PC-9 (cell line): ENCODE data around the gene CREB3L1. TPM values are rescaled to one million over a fixed set of nuclear protein-coding genes. Genes with fewer than 3 reads are reported as not detected.
A peak's percentile ranks its signal among the peaks of the same experiment; 100 is the strongest.
"Not testable (repeated sequence)": the region's sequence is repeated elsewhere in the genome, so short reads cannot be mapped to it uniquely, and the experiment has no call there.

ENCODE experiments used
- BruUV-seq: library from RNA; stranded (reverse); fragments of 400-500 nt; replicated peaks from 2 replicates; lab custom pipeline; 2021; lab: Mats Ljungman, UMichigan
- CTCF ChIA-PET: fragments of 300-600 bp; sonication (Branson Sonifier 250); formaldehyde crosslinking; loops from one replicate; lab custom pipeline; 2022; ENCODE audit warnings: antibody characterized with exemption; lab: Charles Lee
- POLR2A ChIA-PET: fragments of 300-600 bp; sonication (Branson Sonifier 250); formaldehyde crosslinking; loops from one replicate; lab custom pipeline; 2022; ENCODE audit warnings: antibody characterized with exemption; ENCODE audit not compliant: unreplicated experiment; lab: Charles Lee
- DNase-seq, 2 experiments: peaks; one replicate each; pipeline versions ENCODE4 v3.0.0 to v3.0.0-alpha.2; 2015 to 2022; ENCODE audit warnings: mixed read lengths in 1 of 2
- H2AFZ ChIP-seq: fragments of 200-600 bp; sonication (generic); 2 replicates; pipeline ENCODE4 v1.8.1; 2017; ENCODE audit warnings: antibody characterized with exemption
- H3F3A ChIP-seq: fragments of 200-600 bp; sonication (generic); 2 replicates; pipeline ENCODE4 v1.8.1; 2017; ENCODE audit warnings: antibody characterized with exemption, mild to moderate bottlenecking, low read depth; ENCODE audit not compliant: insufficient read depth
- H3K27ac ChIP-seq: fragments of 200-600 bp; sonication (generic); 2 replicates; pipeline ENCODE4 v1.6.1; 2016; ENCODE audit warnings: mixed run types
- H3K27me3 ChIP-seq: fragments of 200-600 bp; sonication (generic); 2 replicates; pipeline ENCODE4 v1.6.1; 2016; ENCODE audit warnings: low read depth, mixed run types; ENCODE audit not compliant: insufficient read depth
- H3K36me3 ChIP-seq: fragments of 200-600 bp; sonication (generic); 2 replicates; pipeline ENCODE4 v1.6.1; 2016; ENCODE audit warnings: low read depth, mixed run types
- H3K4me1 ChIP-seq: fragments of 200-600 bp; sonication (generic); replicated peaks from 2 replicates; pipeline ENCODE4 v1.6.1; 2016; ENCODE audit warnings: mixed run types; ENCODE audit not compliant: insufficient read depth
- H3K4me2 ChIP-seq: fragments of 200-600 bp; sonication (generic); 2 replicates; pipeline ENCODE4 v1.6.1; 2017; ENCODE audit warnings: mixed run types
- H3K4me3 ChIP-seq: fragments of 200-600 bp; sonication (generic); 2 replicates; pipeline ENCODE4 v1.6.1; 2016; ENCODE audit warnings: mixed run types
- H3K79me2 ChIP-seq: fragments of 200-600 bp; sonication (generic); 2 replicates; pipeline ENCODE4 v1.6.1; 2017; ENCODE audit warnings: low read depth, mixed run types
- H3K9me2 ChIP-seq: fragments of 200-600 bp; sonication (generic); 2 replicates; pipeline ENCODE4 v1.8.1; 2017; ENCODE audit warnings: mild to moderate bottlenecking; ENCODE audit not compliant: insufficient read depth
- H3K9me3 ChIP-seq: fragments of 200-600 bp; sonication (generic); 2 replicates; pipeline ENCODE4 v1.8.1; 2016; ENCODE audit warnings: low read depth; ENCODE audit not compliant: insufficient read depth
- H4K20me1 ChIP-seq: fragments of 200-600 bp; sonication (generic); 2 replicates; pipeline ENCODE4 v1.8.1; 2017; ENCODE audit not compliant: insufficient read depth
- EZH2 ChIP-seq: fragments of 200-600 bp; sonication (generic); IDR thresholded peaks from 2 replicates; pipeline ENCODE4 v1.8.0; 2017; ENCODE audit warnings: antibody characterized with exemption, low read depth
- intact Hi-C: fragments of 100-400 bp; cut with micrococcal nuclease; formaldehyde crosslinking; loops from one replicate; pipeline ENCODE4 v1.10.0; 2022; ENCODE audit not compliant: unreplicated experiment
- total RNA-seq: library from RNA; stranded (reverse); gene quantifications from 2 replicates; pipeline ENCODE4 v1.2.3, GENCODE V29; 2021
- TF ChIP-seq, protein P1 (sequence below): fragments of 200-600 bp; sonication (generic); conservative IDR thresholded peaks from 2 replicates; pipeline ENCODE4 v1.6.1; 2017; ENCODE audit warnings: mixed run types, antibody characterized with exemption, mild to moderate bottlenecking, moderate library complexity

The CREB3L1 gene
- total RNA-seq, 1 experiment from 2014 or later: 3.1 TPM

DNA sequence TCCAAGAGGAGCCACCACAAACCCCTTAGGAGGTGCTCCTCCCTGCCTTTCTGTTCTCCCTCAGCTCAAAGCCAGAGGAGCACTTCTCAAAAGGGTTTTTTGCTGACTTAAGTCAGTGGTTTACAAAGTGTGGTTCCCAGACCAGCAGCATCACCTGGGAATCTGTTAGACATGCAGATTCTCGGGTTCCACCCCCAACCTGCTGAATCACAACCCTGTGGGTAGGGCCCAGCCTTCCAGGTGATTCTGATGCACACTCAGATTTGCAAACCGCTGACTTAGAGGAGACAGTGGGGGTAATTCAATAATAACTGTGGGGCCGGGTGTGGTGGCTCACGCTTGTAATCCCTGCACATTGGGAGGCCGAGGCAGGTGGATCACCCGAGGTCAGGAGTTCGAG lies 22.8 kb downstream of the CREB3L1 start:
- no peak for DNase-seq
- Histone ChIP-seq H3K27ac (peak overlapping the region; percentile 48; the same call in 1 of the 2 replicates), H3K79me2 (no peaks in the 10 kb centered on the region), H3K36me3 (no peaks in the 10 kb centered on the region), H3K4me3 (no peak overlapping the region), H3K9me2 (no peaks in the 10 kb centered on the region), H3K9me3 (no peaks in the 10 kb centered on the region), H2AFZ (no peak overlapping the region), H3K4me2 (peak overlapping the region; percentile 68; the same call in 1 of the 2 replicates), H3F3A (peaks cover 31% of the 10 kb centered on the region), H3K4me1 (peaks cover 39% of the 10 kb centered on the region), H4K20me1 (no peaks in the 10 kb centered on the region), H3K27me3 (no peaks in the 10 kb centered on the region)
- no TSS peak for BruUV-seq
- TF ChIP-seq, protein P1, sequence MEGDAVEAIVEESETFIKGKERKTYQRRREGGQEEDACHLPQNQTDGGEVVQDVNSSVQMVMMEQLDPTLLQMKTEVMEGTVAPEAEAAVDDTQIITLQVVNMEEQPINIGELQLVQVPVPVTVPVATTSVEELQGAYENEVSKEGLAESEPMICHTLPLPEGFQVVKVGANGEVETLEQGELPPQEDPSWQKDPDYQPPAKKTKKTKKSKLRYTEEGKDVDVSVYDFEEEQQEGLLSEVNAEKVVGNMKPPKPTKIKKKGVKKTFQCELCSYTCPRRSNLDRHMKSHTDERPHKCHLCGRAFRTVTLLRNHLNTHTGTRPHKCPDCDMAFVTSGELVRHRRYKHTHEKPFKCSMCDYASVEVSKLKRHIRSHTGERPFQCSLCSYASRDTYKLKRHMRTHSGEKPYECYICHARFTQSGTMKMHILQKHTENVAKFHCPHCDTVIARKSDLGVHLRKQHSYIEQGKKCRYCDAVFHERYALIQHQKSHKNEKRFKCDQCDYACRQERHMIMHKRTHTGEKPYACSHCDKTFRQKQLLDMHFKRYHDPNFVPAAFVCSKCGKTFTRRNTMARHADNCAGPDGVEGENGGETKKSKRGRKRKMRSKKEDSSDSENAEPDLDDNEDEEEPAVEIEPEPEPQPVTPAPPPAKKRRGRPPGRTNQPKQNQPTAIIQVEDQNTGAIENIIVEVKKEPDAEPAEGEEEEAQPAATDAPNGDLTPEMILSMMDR: no peak
- TF ChIP-seq EZH2: no peak
- intact Hi-C loops: no loop called here
- CTCF ChIA-PET: interaction anchor here (0.7 to 0.9 kb wide), 2 partner anchors 62 to 260 kb away, joined by 4 to 6 read pairs; no protein-coding TSS in a partner anchor
- POLR2A ChIA-PET: no interaction called here

DNA sequence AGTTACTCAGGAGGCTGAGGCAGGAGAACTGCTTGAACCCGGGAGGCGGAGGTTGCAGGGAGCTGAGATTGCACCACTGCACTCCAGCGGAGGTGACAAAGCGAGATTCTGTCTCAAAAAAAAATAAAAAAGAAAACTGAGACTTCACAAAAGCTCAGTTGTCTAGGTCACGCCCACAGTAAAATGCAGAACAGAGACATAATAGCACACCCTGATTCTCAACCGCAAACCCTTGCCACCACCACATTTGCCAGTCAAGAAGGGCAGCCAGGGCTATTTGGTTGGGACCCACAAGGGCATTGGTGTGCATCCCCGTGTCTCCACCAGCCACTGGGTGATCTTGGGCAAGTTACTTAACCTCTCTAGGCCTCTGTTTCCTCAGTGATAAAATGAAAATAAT lies 25.4 kb downstream of the CREB3L1 start:
- Histone ChIP-seq H3K27me3 (no peaks in the 10 kb centered on the region), H3K4me1 (peaks cover 32% of the 10 kb centered on the region), H3K79me2 (no peaks in the 10 kb centered on the region), H3K9me3 (no peaks in the 10 kb centered on the region), H3F3A (peaks cover 37% of the 10 kb centered on the region), H2AFZ (no peak overlapping the region), H3K36me3 (no peaks in the 10 kb centered on the region), H3K27ac (no peak overlapping the region), H3K4me2 (no peak overlapping the region), H4K20me1 (no peaks in the 10 kb centered on the region), H3K9me2 (no peaks in the 10 kb centered on the region), H3K4me3 (no peak overlapping the region)
- no TSS peak for BruUV-seq
- ChIA-PET POLR2A (no interaction called here), CTCF (no interaction called here)
- TF ChIP-seq, protein P1: no peak
- TF ChIP-seq EZH2: no peak
- DNase-seq: no peak
- intact Hi-C loops: no loop called here

DNA sequence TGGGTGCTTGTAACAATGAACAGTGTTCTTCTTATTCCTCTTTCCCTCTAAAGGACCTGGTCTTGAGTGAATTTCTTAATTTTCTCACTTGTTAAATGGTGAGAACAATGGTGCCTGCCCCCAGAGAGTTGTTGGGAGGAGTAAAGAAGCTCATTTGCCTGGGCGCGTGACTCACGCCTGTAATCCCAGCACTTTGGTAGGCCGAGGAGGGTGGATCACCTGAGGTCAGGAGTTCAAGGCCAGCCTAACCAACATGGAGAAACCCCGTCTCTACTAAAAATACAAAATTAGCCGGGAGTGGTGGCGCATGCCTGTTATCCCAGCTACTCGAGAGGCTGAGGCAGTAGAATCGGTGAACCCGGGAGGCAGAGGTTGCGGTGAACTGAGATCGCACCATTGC lies 26.6 kb downstream of the CREB3L1 start:
- H3K79me2 ChIP-seq, H2AFZ ChIP-seq, H3K36me3 ChIP-seq, DNase-seq, H3K27ac ChIP-seq, H3K27me3 ChIP-seq, H4K20me1 ChIP-seq, BruUV-seq, H3K9me2 ChIP-seq, H3K4me3 ChIP-seq, H3K4me2 ChIP-seq, H3K9me3 ChIP-seq, intact Hi-C loops: not testable (repeated sequence)
- peaks cover 31% of the 10 kb centered on the region for H3K4me1 ChIP-seq
- ChIA-PET CTCF (interaction anchor here (0.5 kb wide), 1 partner anchor 1997 kb away, joined by 7 read pairs; no protein-coding TSS in a partner anchor), POLR2A (interaction anchor here (0.6 kb wide), 1 partner anchor 55 kb away, joined by 16 read pairs; no protein-coding TSS in a partner anchor)
- peaks cover 30% of the 10 kb centered on the region for H3F3A ChIP-seq
